Lower leg skin (tissue), 3 donors: ENCODE data around the gene DMD.

Experiments used
- POLR2A ChIP-seq, 2 donors: fragments of 450-650 bp; IDR thresholded peaks; one replicate each; pipeline ENCODE4 v1.6.1; 2016 to 2017; ENCODE audit warnings: antibody characterized with exemption in 2 of 2, mild to moderate bottlenecking in 1 of 2, moderate library complexity in 1 of 2
- TF ChIP-seq, protein P1 (sequence below), 3 donors: fragments of 450-650 bp; IDR thresholded peaks; one replicate each; pipeline ENCODE4 v1.5.1; 2016; ENCODE audit warnings: antibody characterized with exemption in 3 of 3, mild to moderate bottlenecking in 3 of 3, moderate library complexity in 2 of 3

DNA sequence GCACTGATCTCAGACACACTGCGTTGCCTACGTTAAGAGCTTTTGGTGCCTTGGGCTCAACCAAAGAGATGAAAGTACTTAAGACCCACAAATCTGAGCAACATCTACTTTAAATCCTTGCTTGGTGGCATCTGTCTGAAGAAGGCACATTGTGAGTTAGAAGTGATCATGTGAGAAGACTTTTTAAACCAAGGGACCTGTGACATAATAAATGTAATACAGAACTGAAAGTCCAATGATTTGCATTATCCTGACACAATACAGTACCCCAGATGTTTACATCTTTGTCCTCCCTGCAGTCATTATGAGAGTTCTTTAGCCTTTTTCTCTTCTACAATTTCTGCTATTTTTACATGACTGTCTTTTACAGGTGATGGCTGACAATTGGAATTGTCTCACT, 2042.8 kb downstream of the DMD start:
- TF ChIP-seq, protein P1, sequence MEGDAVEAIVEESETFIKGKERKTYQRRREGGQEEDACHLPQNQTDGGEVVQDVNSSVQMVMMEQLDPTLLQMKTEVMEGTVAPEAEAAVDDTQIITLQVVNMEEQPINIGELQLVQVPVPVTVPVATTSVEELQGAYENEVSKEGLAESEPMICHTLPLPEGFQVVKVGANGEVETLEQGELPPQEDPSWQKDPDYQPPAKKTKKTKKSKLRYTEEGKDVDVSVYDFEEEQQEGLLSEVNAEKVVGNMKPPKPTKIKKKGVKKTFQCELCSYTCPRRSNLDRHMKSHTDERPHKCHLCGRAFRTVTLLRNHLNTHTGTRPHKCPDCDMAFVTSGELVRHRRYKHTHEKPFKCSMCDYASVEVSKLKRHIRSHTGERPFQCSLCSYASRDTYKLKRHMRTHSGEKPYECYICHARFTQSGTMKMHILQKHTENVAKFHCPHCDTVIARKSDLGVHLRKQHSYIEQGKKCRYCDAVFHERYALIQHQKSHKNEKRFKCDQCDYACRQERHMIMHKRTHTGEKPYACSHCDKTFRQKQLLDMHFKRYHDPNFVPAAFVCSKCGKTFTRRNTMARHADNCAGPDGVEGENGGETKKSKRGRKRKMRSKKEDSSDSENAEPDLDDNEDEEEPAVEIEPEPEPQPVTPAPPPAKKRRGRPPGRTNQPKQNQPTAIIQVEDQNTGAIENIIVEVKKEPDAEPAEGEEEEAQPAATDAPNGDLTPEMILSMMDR (IDR thresholded peaks at IDR 0.05) = no peak
- no peak for TF ChIP-seq POLR2A (IDR thresholded peaks at IDR 0.05)
